AG09319 (cell line): Measurements from ENCODE around the gene COL4A2.

ENCODE experiments used
- DNase-seq: peaks from one replicate; pipeline ENCODE4 v3.0.0-alpha.2; 2010; ENCODE audit warnings: low read depth; ENCODE audit errors: extremely low read depth
- TF ChIP-seq, protein P1 (sequence below): IDR thresholded peaks from 2 replicates; pipeline ENCODE4 v1.5.1; 2011; ENCODE audit warnings: low read depth, mild to moderate bottlenecking, inconsistent platforms, low read length, moderate library complexity

COL4A2 gene

DNA sequence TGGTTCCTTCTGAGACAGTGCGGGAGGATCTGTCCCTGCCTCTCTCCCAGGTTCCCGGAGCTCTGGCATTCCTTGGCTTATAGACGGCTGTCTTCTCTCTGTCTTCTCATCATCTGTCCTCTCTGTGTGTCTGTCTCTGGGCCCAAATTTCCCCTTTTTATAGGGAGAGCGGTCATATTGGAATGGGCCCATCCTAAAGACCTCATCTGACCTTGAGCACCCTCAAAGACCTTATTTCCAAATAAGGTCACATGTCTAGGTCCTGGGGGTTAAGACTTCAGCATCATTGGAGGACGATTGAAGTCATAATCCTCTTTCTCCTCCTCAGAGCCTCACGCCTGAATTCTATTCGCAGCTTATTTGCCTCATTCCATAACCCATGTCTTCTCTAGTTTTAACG, 156.1 kb downstream of the COL4A2 start:
- DNase-seq = no peak
- TF ChIP-seq, protein P1, sequence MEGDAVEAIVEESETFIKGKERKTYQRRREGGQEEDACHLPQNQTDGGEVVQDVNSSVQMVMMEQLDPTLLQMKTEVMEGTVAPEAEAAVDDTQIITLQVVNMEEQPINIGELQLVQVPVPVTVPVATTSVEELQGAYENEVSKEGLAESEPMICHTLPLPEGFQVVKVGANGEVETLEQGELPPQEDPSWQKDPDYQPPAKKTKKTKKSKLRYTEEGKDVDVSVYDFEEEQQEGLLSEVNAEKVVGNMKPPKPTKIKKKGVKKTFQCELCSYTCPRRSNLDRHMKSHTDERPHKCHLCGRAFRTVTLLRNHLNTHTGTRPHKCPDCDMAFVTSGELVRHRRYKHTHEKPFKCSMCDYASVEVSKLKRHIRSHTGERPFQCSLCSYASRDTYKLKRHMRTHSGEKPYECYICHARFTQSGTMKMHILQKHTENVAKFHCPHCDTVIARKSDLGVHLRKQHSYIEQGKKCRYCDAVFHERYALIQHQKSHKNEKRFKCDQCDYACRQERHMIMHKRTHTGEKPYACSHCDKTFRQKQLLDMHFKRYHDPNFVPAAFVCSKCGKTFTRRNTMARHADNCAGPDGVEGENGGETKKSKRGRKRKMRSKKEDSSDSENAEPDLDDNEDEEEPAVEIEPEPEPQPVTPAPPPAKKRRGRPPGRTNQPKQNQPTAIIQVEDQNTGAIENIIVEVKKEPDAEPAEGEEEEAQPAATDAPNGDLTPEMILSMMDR = no peak

DNA sequence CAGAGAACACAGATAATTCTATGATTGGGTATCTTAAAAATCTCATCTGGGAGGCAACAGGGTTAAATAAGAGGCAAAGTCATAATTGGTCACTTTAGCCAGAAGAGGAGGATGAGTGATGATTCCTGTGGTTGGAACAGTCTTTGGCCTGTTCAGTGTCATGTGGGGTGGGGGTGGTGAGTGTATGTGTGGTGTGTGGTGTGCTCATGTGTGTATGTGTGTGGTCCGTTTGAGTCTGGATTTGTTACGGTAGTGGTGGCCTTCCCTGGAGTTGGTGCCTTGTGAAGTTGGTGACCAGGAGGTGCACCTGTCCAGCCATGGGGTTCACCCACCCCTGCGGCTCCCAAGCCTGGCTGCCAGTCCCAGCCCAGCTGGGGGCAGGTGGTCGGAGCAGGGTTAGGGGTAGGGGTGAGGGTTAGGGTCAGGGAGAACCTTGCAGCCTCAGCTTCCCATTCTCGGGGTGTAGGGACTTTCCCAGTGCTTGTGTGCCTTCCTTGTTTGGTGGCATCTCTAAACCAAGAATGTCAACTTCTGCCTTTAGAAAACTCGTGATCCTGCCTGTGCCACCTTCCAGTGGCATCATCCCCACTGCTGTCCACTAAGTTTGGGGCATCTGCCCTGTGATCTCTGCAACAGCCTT, 156.9 kb downstream of the COL4A2 start:
- no peak for DNase-seq
- TF ChIP-seq, protein P1 = no peak

DNA sequence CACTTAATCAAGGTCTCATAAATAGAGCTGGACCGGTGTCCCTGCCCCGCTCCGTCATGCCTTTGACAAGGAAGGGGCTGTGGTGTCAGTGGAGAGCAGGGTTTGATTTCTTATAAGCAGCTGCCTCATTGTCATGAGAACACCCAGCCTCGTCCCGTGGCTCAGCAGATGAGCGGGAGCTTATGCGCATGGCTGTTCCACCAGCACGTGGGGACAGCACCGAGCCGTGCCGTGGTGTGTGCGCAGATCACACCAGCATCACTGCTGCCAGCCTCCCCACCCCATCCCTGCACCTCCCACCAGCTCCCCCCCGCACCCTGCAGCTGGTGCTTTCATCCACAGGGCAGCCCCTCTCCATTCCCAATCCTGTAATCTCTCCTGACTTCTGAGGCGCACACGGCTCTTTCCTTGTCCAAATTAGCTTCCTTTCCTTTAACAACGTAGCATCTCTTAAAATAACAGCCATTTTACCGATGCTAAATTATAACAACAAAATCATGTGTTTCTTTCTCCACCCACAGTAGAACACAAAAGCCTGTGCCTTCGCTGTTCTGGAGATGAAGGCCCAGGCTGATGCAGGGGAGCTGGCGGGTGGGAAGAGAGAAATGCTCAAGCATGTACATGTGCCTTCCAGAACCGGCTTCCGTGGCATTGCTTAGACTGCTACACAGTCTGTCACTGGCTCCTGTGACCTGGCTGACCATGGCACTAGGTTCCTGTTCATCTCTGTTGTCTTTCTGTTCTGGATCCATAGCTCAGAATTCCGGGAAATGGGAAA, 157.7 kb downstream of the COL4A2 start:
- TF ChIP-seq, protein P1 = no peak
- no peak for DNase-seq

DNA sequence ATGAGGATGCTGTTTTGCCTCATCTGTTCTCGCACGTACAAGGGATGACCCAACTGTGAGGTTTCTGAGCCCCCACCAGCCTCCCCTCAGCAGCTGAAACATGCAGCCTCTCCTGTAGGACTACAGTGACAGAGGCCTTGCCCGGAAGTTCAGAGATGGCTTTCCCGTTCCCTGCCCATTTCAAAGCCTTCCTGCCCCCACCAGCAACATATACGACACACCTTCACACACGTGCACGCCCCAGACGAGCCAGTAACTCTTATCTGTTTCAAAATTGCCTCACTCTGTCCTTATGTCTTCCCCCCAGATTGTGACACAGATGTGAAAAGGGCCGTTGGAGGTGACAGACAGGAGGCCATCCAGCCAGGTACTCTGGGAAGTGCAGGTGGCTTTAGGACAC, 158.6 kb downstream of the COL4A2 start:
- DNase-seq = no peak
- TF ChIP-seq, protein P1 = no peak

DNA sequence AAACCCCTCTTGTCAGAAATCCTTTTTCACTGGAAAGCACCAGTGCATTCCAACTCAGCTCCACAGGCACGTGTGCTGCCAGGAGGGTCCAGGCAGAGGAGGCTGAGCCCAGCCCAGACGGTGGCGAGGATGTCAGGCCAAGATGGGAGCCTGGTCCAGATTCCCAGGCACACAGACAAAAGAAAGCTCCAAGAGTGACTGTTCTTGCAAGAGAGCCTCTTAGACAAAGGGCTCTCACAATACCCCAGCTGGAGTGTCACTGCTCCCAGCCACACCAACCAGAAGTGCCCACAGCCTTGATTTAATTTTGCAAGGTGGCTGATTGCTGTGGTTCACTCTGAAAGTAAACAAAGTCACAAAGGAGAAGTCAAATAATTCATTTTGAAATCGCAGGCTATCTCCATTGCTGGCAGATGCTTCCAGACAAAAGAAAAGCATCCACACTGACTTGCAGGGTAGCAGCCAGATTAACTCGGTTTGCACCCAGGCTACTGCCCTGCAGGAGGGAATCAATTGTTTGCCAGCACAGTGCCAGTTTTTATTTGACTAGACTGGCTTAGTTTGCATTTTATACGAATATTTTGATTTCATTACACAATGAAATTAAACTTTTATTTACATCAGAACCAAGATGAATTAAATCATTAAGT, 159.3 kb downstream of the COL4A2 start:
- DNase-seq = no peak
- TF ChIP-seq, protein P1 = no peak

DNA sequence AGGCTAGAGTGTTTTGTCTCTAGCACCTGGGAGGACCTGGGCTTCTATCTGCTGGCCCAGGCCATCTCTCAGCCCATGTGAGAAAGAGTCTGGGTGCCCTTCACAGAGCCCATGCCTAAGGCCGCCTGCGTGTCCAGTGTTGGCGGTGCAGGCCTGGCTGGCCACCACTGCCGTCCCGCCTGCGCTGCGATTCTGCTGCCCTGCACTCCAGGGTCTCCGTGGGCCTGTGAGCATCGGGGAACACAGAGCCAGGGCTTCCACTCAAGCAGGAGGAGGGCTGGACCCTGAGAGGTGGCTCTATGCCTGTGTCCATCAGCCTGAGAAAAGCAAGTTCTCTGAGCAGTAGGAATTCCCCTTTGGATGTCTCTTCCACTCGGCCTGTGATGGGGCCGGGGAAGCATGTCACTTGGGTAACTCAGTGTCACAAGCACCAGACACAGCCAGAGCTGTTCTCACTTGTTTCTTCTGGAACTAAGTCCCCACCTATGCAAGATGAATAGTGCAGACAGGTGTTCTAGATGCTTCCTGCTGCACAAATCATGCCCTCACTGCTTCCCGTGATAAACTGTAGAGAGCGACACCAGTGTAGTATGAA, 160.5 kb downstream of the COL4A2 start:
- TF ChIP-seq, protein P1 = no peak
- no peak for DNase-seq
